DMS53 (cell line): ENCODE results near the gene PLXNA4.

Source experiments
- DNase-seq: peaks from one replicate; lab custom pipeline; 2025; lab: John Stamatoyannopoulos, UW

Gene PLXNA4

DNA sequence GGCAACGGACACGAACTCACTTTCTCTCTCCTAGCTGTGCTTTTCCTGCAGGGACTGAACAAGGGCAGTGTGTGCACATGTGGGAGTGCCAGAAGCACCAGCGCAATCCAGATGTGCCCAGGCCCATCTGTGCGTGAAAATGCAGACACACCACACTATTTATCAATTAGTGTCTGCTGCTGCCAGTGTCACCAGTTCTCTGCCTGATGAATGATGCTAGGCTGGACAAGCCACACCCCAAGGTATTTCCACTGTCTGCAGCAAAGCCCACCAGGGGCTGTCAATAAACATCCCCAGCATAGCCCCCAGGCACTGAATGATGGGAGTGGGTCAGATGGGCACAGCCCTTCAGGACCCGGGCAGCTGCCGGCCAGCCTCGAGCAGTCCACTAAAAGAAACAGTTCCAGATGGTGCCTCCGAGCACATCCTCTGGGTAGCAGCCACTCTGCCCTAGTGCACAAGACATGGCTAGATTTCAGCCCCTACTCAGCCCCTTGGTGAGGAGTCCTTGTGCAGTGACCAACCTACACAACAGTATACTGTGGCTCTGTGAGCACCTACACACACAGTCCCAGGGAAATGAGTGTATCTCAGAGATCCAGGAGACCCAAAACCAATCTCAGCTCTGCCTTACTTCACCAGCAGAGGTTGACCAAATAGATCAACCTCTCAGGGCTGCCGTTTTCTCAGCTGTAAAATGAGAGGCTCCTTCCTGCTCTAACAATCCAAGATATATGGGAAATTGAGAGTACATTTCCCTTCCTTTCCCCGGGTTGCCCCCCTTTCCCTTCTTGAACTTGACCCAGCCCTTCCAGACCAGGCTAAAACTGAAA, 314.7 kb downstream of the PLXNA4 start:
- no peak for DNase-seq

DNA sequence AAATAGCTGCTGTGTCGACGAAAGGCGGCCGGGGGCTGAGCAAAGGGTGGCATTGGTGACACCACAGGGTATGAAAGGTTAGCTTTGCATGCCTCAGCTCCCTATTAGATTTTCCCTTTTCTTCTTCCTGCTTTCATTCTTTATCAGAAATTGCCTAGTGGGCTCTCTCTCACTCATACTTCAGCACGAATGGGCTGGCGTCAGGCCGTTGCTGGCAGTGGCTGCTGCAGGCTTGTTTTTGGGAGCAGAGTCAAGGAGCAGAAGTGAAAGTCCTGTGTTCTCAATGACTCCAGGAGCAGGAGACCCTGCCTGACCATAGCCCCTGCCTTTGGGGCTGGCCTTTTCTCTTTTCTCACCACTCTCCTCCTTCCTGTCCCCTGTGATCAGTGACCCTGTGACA, 318.0 kb downstream of the PLXNA4 start:
- no peak for DNase-seq

DNA sequence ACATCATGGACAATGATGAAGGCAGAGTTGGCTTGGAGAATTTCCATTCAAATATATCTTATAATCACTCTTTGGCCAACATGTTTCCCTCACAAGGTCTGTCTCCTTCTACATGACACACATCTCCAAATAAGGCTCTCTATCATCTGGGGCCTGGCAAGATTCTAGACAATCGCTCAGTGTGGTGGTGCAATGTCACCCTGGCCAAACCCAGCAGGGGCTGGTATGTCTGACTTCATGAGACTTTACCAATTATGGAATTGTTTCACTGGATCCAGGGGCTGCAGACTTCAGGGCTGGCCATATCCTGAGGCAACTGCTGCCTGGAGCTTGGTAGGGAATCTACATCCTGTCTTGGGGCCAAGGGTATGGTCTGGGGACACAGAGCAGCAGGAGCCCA, 319.0 kb downstream of the PLXNA4 start:
- DNase-seq = no peak

DNA sequence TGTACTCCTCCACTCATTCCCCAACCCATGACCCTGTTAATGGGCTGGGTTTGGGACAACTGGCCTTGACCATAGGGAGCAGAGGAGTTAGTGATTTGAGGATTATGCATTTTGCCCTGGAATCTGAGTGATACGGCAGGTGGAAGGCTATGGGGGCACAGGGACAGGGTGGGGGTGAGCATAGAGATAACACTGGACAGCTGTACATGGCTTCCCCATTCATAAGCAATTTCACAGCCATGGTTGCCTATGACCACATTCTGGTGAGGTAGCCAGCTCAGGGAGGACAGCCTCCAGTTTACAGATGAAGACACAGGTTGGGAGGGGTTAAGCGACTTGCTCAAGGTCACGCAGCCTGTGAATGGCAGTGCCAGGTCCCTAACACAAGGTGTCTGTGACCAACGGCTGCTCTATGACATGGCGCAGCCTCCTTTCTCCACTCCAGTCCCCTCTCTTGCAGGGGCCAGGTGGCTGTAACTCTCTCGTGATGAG, 319.5 kb downstream of the PLXNA4 start:
- DNase-seq = no peak

DNA sequence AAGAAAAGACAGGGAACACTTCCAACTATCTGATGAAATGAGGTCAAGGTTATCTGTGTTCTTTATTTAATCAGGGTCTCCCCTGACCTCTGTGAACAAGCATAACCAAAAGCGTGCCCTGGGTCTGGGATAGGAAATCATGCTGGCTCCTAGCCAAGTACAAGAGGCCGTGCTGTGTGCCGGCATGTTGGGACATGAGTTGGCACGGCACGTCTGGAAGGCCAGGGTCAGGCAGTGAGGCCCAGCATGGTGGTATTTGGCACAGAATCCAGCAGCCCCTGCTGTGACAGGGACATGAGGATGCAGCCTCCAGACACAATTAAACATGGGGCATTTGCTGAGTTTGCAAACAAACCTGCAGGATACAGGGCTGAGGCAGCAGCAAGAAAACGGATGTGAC, 320.4 kb downstream of the PLXNA4 start:
- no peak for DNase-seq

DNA sequence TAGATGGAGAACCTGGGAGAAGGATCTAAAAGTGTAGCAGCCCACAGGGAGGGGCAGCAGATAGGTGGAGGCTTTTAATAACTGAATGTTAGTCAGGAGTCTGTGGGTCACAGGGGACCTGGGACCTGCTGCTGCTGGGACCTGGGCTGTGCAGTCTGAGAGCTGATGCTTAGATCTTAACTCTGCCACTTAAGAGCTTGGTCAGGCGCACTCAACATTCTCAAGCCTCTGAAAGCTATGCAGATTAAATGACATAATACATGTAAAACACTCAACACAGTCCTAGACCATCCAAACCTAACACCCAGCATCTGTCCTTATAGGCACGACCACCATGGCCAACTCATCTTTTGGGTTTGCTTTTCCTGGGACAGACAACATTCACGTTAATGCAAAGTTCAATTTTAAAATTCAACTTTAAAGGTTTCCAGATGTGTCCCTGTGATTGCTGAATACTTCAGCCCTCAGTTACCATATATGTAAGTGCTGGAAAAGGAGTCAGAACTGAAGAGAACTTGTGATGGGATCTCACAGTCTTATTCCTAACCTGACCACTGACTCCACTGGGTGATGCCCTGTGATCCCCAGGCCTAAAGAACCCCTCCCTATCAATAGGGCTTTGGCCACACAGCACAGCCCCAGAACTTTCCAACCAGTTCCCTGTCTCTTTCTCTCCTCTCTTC, 321.0 kb downstream of the PLXNA4 start:
- no peak for DNase-seq

DNA sequence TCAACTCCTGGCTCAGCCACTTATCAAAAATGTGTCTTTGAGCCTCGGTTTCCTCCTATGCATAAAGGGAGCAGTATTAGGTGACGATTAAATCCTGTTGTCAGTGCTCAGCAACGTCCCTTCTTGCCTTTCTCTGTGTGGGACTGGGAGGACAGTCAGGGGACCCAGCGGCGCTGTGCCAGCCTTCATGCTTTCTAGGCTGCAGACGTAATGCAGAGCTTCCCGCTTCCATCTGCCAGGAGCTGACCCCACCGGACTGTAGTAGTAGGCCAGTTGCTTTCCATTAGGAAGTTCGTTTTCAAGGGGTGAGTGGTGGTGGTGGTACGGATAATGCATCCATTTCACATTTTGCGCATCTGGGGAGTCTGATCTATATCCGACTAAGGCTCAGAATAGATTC, 321.8 kb downstream of the PLXNA4 start:
- DNase-seq = no peak

DNA sequence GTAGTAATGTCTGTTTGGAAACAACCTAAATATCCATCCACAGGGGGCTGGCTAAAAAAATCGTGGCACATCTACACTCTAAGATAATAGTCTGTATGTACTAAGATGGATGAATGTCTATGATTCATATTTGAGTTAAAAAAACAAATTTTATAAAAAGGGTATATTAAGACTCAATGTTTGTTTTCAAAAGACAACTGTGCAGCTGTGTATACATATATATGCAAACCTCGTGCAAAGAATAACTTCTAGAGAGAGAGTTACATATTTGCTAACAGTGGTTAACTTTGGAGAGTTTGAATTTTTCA, 323.5 kb downstream of the PLXNA4 start:
- no peak for DNase-seq

DNA sequence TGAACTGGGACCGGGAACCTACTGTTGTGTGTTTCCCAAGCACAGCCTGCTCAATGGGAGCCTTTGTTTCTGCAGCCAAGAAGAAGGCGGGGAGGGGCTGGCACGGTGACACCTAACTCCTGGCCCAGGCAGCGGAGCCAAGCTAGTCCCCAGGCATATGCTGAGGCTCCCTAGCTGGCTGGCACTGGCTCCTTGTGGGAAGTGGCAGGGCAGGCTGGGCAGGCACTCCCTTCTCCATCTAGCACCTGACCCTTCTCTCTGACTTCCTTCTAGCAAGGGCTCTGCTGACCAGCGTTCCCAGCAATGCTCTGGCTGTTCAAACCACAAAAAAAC, 325.0 kb downstream of the PLXNA4 start:
- peak; percentile 69 for DNase-seq

DNA sequence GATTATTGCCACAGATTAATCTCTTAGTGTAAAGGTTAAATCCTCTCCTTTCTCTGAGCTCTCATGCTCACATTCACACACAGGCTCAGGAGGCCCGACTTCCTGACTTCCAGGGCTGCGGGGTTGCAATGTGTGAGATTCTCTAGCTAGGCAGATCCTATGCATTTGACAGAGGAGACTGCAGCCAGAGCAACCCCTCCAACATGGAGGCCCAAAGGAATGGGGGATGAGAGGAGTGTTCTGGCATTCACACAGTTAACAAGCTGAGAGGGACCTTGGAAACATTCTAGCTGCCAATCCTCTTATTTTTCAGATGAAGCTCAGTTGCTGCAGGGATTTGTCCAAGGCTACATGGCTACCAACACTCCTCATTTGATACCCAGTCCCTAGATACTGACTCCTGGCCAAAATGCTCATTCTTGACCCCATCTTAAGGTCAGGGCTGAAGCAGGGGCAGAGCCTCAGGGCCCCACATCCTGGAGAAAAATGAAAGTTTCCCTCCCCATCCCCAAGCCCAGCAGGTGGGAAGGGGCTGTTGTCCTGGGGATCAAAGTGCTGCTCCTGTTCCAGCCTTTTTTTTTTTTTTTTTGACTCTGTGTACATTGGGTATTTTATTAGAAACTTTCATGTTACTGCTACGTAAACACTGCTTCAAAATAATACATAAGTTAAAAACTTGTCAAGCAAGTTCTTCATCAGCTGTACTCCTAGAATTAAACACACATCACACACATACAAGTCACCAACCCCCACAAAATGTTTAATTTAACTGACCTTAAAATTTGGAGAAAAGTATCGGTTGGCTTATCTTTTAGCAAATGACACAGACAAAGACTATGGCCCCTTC, 325.6 kb downstream of the PLXNA4 start:
- no peak for DNase-seq

DNA sequence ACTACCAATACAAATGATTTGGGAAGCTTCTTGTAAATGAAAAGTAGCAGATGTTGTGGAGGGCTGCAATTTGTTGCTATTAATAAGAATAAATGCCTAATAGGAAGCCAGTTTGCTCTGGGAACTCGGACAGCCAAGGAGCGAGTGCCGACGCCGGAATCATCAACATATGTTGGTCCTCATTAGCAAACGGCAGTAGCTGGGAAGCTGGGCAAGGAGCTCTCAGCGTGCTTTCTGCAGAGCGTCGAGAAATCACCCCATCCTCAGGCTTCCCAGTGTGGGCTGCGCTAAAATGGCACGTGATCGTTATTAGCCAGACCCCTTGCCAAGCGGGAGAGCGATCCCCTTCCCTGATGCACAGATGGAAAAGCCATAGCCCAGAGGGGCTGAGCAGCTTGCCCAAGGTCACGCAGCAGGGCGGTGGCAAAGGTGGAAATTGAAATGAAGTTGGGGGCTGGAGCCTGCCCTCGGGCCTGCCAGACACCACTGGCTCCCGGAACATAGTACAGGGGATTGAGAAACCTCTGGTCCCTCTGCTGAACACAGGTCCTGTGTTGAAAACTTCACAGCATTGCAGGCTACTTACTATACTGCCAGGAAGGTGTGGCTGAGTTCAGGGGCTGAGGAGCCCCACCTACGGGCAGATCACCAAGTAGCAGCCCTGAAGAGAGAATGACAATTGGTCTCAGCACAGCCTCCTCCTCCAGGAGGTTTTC, 326.9 kb downstream of the PLXNA4 start:
- peak; percentile 31 for DNase-seq

DNA sequence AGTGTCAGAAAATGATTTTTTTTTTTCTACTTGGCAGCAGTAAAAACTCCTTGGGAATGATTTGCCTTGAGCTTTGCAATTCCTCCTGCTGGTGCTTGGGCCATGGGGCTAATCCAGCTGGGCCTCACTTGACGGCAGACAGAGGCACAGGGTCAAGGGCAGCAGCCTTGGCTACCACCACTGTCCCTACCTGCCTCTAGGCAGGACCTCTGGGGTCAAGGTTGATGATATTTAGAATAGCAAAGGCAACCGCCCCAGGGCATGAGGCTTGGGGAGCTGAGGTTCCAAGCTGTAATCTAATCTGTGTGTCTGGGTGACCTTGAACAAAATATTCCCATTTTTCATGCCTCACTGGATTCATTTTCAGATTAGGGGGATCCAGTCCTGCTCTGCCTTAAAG, 327.4 kb downstream of the PLXNA4 start:
- no peak for DNase-seq

DNA sequence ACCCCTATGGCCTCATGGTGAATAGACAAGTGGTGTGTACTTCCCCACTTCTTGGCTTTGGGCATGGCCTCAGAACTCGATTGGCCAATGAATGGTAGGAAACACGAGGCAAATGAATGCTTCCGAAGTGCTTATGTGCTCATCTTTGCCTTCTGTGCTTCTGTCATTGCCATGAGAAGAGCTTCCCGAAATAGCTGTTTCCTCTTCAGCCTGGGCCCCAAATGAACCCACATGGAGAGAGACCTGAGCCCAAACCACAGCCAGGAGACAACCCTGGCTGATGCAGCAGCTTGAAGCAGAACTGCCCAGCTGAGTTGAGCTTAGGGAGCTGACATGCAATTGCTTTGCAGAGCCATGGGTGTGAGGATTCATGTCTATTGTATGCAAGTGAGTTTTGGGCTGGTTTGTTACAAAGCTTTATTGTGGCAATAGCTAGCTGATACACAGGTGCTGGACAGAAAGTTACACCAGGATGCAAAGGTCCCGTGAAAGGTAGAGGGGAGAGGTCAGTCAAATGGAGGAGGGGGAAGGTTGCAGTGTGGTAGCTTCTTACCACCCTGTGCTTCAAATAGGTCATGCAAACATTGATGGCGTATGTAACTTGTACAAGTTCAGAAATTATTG, 328.2 kb downstream of the PLXNA4 start:
- no peak for DNase-seq

DNA sequence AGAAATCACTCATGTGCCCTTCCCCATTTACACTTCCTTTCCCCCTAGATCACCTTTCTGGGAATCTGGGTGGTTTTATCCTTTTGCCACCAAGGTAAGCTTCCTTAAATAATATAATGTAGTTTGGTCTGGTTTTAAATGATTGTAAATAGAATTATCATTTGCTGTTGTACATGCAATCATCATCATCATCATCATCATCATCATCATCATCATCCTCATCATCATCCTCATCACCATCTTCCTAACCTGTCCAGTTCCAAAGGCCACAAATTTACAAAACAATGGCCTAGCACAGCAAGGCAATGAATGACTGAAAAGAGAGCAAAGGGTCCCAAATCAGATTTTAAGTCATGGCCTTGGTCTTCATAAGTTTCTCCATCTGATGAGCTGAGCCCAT, 329.7 kb downstream of the PLXNA4 start:
- DNase-seq = no peak

DNA sequence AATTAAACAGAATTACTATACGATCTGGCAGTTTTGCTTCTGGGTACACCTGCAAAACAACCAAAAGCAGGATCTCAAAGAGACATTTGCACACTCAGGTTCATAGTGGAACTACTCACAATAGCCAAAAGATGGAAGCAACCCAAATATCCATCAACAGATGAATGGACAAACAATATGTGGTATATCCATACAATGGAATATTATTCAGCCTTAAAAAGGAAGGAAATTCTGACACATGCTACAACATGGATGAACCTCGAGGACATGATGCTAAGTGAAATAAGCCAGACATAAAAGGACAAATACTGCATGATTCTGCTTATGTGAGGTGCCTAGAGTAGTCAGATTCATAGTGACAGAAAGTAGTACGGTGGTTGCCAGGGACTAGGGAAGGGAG, 330.7 kb downstream of the PLXNA4 start:
- no peak for DNase-seq

DNA sequence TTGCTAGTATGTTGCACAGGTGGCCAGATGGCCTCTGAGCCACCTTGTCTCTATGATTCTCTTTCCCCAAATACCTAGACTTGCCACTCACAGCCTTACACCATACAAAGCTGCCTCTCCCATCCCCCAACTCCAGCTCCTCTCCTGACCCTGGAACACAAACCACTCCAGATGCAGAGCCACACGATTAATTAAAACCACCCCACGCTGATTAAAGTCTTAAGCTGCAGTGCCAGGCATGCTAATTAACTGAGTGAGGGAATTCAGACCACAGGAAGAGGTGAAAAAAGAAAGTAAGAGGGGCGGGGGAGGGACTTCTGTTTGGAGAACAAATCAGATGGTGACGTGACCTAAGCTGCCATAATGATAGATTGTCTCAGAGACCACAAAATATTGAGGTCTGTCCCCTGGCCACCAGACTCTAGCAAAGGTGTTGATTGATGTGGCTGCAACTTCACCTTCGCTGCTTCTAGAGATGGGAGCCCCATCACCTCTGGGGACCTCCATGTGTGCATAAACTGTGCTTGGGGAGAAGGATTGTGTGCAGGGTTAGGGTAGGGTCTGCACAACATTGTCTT, 331.3 kb downstream of the PLXNA4 start:
- DNase-seq = no peak

DNA sequence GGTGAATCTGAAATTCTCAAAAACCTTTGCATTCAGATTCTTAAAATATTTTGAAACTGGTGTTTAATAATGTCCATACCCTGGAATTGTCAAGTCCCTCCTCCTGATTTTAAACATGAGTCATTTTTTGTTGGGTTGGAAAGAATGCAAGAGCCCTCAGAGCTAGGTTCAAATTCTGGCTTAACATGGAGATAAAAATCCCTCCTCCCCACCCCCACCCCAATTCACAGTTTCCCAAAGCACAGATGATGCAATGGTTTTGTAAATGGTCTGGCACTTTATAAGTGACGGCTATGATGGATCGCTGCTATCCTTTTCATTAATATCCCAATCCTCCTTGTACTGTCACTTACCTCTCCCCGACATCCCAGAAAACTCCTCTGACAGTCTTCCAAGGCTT, 332.8 kb downstream of the PLXNA4 start:
- DNase-seq = no peak

DNA sequence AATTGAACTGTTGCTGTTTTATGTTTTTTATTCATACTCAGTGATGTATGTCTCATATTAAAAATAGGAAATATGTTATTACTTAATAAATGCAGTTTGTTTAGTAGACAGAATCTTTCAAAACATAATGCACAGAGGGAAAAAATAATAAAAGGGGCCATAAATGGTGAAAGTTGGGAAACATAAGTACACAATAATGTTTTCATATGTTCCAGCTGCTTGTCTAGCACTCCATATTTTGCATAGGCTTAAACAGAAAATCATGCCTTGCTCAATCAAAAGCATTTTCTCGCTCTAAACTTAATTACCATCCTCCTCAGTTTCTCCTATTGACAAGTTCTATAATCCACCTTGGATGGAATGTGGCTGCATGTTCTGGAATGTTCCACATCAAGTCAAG, 333.2 kb downstream of the PLXNA4 start:
- DNase-seq = no peak

DNA sequence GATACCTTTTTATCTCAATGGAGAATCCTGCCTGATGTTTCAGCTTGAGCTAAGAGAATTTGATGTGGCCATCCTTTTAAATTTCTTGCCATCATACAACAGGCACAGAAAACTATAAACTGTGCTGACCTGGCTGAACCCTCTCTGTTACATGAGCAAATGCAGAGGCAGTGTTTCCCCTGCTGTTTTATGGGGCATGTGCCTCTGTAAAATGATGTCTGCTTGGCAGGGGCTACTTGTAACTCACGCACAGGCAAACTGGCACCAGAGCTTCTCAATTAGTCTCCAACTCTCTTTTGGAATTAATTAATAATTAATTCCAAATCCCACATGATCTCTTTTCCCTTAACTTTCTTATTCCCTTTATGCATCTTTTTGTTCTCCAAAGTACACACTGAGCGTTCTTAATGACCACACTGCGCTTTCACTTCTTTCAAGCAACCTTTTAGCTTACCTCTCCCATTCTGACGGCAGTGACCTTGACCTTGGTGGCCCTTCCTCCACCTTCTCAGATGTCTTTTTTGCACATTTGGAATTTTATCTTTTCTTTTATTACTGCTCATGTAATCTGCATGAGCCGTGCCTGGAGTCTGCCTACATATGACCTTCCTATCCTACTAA, 334.0 kb downstream of the PLXNA4 start:
- DNase-seq = no peak

DNA sequence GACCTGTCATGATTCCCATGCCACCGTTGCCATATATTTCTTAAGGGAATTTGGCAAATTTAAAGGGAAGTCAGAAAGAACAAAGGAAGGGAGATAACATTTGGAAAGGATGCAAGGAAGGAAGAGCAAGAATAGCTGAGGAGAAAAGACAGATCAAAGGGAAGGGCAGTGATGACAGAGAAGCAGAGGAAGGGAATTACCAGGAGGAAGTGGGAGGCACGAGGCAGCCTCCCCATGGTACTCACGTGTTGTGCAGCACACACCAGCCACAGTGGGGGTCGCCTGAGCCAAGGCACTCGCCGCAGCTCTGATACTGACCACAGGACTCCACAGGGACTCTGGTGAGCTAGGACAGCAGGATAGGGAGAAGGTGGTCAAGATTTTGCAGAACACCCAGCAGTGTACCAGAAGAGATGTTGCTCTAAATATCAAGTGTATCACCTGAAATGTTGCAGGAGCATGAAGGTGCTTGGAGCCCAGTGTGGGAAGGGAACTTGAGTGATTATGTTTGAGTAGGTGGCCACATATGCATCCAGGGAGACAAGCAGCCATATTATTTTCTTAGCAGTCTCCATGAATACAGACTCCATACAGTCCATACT, 335.3 kb downstream of the PLXNA4 start:
- no peak for DNase-seq

DNA sequence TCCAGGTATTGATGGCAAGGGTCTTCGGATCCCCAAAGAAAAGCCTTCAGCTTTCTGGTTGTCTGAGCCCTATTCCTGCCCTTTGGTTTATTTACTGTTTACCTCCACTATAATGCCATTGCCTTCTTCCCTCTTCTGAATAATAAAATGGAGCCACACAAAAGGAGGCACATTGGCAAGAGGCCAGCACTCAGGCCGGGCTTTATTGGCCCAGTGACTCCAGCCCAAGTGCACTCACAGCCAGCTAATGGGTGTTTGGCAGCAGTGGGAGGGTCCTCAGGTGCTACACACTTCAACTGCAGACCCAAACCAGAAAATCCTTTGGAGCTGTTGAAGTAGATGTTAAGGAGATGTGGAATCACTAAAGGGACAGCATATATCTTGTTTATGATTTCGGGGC, 336.0 kb downstream of the PLXNA4 start:
- DNase-seq = peak; percentile 19
